Retinal pigment epithelial cell (primary cell): ENCODE measurements around the gene ETFB.

Source experiments
- DNase-seq: peaks from one replicate; pipeline ENCODE4 v3.0.0-alpha.2; 2010; ENCODE audit warnings: low read depth
- H3K4me3 ChIP-seq: 2 replicates; pipeline ENCODE4 v1.5.1; 2011; ENCODE audit warnings: mild to moderate bottlenecking, low read length, control low read depth, moderate library complexity
- TF ChIP-seq, protein P1 (sequence below): conservative IDR thresholded peaks from 2 replicates; pipeline ENCODE4 v1.5.1; 2011; ENCODE audit warnings: low read depth, low read length, control low read depth, inconsistent platforms

ETFB gene

DNA sequence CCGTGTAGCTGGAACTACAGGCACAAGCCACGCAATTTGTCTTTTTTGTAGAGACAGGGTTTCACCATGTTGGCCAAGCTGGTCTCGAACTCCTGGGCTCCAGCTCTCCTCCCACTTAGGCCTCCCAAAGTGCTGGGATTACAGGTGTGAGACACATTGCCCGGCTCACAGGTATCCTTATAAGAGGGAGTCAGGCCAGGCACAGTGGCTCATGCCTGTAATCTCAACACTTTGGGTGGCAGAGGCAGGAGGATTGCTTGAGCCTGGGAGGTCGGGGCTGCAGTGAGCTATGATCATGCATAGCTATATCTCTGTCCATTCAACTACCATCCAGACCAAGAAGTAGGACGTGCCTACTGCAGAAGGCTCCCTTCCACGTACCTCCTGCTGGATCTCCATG lies 64.9 kb downstream of the ETFB start:
- TF ChIP-seq, protein P1, sequence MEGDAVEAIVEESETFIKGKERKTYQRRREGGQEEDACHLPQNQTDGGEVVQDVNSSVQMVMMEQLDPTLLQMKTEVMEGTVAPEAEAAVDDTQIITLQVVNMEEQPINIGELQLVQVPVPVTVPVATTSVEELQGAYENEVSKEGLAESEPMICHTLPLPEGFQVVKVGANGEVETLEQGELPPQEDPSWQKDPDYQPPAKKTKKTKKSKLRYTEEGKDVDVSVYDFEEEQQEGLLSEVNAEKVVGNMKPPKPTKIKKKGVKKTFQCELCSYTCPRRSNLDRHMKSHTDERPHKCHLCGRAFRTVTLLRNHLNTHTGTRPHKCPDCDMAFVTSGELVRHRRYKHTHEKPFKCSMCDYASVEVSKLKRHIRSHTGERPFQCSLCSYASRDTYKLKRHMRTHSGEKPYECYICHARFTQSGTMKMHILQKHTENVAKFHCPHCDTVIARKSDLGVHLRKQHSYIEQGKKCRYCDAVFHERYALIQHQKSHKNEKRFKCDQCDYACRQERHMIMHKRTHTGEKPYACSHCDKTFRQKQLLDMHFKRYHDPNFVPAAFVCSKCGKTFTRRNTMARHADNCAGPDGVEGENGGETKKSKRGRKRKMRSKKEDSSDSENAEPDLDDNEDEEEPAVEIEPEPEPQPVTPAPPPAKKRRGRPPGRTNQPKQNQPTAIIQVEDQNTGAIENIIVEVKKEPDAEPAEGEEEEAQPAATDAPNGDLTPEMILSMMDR, result no peak
- no peak for DNase-seq

DNA sequence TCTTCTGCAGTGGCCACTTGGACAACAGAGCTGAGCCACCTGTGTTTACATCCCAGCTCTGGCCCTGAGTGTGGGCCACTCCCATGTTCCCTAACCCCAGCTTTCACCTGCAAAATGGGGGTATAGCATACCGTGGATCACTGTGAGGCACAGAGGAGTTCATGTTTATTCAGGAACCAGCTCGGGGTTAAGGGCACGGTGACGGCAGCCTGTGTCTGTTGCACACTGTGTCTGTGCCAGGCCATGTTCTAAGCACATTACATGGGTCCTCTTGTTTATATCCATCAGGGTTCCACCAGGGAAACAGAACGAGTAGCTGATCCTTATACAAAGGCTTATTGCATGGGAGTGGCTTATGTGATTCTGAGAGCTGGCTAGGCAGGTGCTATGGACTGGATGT lies 68.8 kb downstream of the ETFB start:
- TF ChIP-seq, protein P1, result no peak
- no peak for DNase-seq
- no peak overlapping the region for H3K4me3 ChIP-seq

More for the DNA sequence above, 64.9 kb downstream of the ETFB start:
- H3K4me3 ChIP-seq, result no peak overlapping the region

DNA sequence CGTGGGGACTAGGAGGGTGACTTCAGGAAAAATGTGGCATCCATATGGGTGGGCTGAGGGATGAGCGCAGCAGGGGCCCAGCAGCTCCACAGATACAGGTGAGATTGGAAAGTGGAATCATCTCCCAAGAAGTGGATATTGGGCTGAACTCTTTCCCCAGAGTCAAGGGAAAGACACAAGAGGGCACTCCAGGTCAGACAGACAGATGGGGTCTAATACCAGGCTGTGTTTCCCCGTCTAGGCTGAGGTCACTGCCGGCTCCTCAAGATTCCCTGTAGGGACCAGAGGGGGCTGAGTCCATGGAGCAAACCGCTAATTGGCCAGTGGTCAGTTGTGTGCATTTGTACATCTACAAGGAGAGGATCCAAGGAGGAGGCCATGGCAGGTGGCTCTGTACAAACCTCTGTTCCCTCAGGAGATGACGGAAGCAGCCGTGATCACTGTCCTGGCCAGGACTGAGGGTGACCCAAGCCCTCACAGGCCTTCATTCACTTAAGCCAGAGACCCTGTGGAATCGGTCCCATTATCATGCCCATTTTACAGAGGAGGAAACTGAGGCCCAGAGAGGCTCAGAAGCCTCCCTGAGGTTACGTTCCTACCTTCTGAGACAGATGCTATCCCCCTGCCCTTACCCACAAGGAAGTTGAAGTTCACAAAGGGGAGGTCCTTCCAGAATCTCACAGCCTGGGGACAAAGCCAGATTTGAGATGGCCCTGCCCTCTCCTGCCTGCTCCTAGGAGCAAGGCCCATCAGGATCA lies 69.7 kb downstream of the ETFB start:
- TF ChIP-seq, protein P1, result no peak
- DNase-seq, result no peak
- H3K4me3 ChIP-seq, result no peak overlapping the region

DNA sequence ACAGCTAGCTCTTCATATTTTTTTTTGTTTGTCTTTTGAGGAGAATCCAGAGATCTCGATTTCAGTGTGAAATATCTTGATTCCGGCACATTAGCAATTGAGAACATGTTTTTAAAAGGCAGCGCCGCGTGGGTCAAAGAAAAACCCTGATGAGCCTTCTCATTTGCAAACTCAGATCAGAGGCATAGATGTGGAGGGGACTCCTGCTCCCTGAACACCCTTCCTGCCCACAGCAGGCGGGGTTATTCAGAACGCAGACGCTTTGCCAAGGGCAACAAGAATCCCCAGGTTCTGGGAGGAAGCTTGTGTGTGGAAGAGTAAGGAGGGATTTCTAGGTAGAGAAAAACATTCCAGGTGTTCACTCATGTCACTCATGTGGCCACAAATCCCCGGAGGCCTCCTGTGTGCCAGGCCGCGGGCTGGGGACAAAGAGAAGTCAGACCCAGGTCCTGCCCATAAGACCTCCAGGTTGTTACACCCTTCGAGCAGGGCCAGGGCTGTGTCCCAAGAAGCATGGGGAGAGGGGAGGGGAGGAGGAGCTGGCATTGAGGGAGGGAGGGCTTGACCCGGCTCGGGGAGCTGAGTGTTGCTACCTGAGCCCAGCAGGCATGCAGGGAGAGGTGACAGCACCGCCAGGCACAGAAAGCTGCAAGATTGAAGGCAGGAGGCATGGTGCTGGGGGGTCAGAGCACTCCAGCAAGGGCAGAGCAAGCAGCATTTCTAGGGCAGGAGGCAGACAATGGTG lies 70.6 kb downstream of the ETFB start:
- H3K4me3 ChIP-seq, result no peak overlapping the region
- no peak for DNase-seq
- TF ChIP-seq, protein P1, result no peak
